GM21576 (cell line): ENCODE data around the gene COL21A1.

Experiments
- ATAC-seq: cut with Tn5 transposase; IDR thresholded peaks from one replicate; pipeline ENCODE4 v1.9.1; 2021; ENCODE audit warnings: mild to moderate bottlenecking, moderate library complexity; ENCODE audit not compliant: unreplicated experiment

Gene COL21A1

DNA sequence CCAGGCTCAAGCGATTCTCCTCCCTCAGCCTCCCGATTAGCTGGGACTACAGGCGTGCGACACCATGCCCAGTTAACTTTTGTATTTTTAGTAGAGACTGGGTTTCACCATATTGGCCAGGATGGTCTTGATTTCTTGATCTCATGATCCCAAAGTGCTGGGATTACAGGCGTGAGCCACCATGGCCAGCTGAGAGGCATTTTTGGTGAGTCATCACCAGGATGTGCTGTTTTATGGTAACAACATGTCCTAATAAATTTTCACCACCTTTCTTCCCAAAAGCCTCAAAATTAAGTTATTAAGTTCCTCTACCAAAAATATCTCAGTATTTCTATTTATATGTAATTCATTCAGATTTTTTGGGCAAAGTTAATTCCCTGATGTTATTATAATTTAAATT lies 53.5 kb downstream of the COL21A1 start:
- ATAC-seq, result no peak

DNA sequence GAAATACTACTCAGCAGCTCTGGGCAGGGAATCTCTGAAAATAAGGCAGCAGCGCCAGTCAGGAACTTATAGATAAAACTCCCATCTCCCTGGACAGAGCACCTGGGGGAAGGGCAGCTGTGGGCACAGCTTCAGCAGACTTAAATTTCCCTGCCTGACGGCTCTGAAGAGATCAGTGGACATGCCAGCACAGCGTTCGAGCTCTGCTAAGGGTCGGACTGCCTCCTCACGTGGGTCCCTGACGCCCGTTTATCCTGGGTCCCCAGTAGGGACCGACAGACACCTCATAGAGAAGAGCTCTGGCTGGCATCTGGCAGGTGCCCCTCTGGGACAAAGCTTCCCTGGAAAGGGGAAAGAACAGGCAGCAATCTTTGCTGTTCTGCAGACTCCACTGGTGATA lies 59.0 kb downstream of the COL21A1 start:
- ATAC-seq, result no peak

DNA sequence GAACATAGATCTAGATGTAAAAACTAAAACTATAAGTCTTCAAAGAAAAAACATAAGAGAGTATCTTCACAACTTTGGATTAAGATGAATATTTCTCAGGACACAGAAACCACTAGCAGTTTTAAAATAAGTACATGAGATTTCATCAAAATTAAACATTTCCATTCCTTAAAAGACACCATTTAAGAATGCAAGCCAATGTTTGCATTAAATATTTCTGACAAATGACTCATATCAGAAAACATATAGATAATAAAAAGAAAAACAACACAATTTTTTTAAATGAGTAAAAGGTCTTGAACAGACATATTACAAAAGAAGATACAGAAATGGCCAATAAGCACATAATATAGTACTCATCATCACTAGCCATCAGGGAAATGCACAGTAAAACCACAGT lies 59.7 kb downstream of the COL21A1 start:
- ATAC-seq, result no peak

DNA sequence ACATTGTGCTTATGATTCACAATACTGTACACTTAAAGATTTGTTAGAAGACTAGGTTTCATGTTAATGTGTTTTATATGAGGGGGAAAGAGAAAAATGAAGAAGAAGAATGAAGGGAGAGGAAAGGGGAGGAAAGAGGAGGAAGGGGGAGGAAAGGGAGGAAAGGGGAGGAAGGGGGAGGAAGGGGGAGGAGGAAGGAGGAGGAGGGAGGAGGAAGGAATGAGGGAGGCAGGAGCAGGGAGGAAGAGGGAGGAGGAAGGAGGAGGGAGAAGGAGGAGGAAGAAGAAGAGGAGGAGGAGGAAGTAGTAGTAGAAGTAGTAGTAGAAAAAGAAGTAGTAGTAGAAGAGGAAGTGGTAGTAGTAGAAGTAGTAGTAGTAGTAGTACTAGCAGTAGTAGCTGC lies 70.6 kb downstream of the COL21A1 start:
- no peak for ATAC-seq

DNA sequence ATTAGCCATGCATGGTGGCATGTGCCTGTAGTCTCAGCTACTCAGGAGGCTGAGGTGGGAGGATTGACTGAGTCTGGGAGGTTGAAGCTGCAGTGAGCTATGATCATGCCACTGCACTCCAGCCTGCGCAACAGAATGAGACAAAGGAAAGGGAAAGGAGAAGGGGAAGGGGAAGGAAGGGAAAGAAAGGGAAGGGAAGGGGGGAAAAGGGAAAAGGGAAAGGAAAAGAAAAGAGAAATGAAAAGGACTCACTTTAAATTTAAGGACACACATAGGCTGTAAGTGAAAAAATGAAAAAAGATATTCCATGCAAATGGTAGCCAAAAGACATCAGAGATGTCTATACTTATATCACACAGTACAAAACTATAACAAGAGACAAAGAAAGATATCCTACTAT lies 74.2 kb downstream of the COL21A1 start:
- ATAC-seq, result no peak

DNA sequence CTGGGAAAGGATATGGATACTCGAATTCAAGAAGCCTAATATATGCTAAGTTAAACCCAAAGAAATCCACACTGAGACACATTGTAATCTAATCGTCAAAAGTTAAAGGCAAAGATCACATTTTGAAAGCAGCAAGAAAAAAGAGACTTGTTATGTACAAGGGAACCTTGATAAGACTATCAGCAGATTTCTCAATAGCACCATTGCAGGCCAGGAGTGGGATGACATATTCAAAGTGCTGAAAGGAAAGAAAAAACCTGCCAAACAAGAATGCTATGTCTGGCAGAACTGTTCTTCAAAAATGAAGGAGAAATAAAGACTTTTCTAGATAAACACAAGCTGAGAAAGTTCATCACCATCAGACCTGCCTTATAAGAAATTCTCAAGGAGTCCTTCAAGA lies 75.2 kb downstream of the COL21A1 start:
- ATAC-seq, result no peak

DNA sequence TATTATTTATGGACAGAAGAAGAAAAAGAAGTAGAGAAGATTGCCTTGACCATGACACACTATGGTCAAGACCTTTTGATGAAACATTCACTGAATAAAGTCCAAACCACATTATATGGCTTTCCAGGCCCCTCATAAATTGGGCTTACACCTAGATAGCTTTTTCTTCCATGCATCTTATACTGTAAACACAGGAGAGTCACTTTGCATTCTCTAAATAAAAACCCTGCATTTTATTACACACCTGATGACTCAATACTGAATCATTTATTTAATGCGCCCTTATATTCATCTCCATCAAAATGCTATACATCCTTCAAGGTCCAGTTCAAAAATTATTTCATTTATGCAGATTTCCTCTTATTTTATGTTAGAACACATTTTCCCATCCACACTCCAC lies 78.0 kb downstream of the COL21A1 start:
- ATAC-seq, result no peak

DNA sequence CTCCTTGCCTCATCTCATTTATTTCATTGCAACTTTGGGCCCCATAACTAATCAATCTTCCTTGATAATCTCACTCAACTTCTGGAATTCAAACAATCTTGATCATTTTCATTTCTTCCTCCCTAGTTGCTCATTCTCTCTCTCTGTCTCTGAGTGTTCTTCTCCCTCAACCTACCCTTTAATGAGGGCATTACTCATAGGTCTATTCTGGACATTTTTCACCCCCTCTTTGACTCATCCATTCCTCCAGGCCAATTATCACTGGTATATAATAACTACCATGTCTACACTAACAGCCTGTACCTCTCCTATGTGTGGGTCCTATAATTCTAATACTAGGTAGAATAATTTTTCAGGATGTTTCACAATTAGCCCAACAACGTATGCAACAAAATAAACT lies 78.8 kb downstream of the COL21A1 start:
- ATAC-seq, result no peak

DNA sequence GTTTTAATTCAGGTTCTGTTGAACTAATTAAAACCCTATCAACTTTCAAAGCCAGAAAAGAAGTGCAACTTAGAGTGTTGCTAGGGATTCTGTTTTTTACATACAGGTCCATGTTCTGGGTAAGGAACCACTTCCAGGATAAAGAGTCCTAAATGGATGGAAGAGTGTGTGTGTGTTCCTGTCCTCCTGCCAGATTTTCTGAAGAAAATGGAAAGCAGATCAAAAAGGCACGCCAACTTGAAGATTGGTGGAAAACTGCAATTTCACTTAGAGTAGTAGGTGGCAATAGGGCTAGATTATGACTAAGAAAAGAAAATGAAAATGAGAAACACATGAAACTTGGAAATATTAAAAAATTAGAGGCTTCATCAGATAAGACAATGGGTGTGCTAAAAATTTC lies 85.3 kb downstream of the COL21A1 start:
- ATAC-seq, result no peak

DNA sequence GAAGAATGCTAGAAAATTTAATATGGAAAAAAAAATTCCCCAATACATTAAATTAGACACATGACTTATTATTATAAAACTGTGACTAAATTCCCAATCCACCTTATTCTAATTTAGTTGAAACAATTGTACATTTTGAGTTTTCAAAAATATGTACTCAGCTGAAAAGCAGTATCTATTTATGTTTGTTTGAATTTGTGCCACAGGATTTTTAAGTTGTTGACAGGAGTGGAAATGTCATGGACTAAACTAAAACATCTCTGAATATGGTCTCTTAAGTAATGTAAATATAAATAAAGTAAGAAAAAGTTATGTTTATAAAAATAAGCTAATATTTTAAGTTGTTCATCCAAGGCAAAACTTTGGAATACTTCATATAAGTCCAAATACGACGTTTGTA lies 86.9 kb downstream of the COL21A1 start:
- no peak for ATAC-seq

DNA sequence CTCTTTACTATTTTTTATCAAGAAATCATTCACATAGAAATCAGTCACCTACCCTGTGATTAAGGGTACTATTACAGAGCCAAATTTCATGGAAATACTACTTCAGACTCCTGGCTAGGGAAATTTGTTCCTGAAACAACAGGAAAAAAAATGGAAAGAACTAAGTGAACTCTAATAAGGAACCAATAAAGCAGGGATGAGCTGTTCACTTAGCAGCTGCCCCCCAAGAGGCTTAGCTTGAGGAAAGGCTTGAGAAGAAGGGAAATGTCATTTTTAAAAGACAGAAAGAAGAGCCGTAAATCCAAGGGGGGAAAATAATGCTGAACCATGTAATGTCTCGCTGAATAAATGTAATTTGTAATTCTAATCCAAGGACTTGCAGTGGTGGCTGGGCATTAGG lies 88.8 kb downstream of the COL21A1 start:
- ATAC-seq, result no peak

DNA sequence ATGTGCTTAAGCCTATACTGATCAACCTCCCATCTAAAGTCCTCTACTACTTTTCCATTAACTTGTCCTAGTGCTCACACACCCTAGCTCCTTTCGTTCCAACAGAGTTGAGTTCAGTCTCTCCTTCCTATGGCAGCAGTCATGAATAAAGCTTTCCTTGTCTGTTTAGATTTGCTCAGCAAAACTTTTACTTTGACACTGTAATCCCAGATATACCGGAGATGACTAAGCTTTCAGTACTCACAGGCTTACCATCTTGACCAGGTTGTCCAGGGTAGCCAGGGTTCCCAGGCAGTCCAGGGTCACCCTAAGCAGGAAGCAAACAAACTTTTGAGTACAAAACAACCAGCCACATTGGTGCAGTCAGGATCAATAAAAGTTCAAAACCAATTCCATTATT lies 90.7 kb downstream of the COL21A1 start:
- ATAC-seq, result no peak

DNA sequence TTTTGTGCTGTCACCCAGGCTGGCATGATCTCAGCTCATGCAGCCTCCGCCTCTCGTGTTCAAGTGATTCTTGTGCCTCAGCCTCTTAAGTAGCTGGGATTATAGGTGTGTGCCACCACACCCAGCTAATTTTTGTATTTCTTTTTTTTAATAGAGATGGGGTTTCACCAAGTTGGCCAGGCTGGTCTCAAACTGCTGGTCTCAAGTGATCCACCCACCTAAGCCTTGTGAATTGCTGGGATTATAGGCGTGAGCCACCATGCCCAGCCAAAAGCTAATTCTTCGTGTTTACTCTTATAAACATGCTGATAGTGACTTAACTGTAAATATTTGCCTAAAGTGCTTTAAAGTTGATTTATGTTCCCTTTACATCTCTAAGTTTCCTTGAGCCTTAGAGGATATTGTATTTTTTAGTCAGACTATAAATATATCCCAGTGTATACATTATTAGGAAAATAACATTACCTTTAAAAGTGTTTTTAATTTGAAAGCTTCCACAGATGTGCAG lies 91.7 kb downstream of the COL21A1 start:
- ATAC-seq, result no peak

DNA sequence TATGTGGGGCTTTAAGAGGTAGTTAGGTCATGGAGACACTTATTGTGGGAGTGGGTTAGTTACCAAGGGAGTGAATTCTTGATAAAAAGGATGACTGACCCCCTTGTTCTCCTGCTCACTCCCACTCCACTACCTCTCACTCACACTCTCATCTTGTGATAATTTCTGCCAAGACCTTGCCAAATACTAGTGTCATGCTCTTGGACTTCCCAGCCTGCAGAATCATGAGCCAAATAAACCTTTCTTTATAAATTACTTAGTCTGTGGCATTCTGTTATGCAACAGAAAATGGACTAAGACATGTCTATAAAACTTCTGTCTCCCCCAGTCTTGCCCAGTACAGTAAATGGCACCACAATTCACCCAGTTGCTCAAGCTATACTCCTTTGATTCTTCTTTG lies 93.3 kb downstream of the COL21A1 start:
- no peak for ATAC-seq

DNA sequence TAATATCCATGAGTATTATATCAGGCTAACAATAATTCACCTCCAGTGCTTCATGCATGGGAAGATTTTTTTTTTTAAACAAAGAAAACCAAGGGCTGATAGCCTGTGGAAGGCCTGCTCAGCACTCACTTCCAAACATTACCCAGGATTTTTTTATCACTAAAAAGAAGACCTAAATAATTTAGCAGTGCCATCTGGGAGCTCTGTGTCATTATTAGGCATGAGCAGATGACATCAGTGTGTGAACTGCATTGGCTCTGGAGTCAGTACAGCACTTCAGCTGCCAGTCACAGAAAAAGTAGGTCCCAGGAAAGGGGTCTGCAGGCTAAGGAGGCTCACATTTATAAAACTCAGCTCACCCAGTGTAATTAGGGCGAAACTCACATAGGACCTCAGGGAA lies 94.8 kb downstream of the COL21A1 start:
- ATAC-seq, result no peak

DNA sequence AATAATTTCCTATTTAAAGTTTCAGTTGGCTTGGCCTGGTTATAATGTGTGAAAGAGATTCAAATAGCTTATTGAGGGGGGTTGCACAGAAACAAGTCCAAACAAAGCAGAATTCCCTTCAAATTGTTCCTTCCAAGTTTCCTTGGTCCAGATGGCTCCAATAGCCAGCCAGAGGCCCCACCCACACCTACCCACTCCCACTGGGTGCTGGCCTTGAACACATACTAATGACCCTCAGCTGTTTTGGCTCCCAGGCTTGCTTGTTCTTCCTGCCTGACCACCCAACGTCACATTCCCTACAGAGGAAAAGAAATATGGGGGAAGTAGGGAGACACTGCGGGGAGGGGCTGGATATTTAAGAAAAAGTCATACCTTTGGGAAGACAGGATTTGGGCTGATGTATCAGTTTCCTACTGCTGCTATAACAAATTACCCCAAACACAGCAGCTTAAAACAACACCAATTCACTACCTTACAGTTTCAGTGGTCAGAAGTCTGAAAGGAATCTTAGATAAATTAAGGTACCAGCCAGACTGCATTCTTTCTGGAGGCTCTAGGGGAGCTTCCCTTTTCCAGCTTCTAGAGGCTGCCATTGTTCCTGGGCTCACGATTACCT lies 95.7 kb downstream of the COL21A1 start:
- no peak for ATAC-seq

DNA sequence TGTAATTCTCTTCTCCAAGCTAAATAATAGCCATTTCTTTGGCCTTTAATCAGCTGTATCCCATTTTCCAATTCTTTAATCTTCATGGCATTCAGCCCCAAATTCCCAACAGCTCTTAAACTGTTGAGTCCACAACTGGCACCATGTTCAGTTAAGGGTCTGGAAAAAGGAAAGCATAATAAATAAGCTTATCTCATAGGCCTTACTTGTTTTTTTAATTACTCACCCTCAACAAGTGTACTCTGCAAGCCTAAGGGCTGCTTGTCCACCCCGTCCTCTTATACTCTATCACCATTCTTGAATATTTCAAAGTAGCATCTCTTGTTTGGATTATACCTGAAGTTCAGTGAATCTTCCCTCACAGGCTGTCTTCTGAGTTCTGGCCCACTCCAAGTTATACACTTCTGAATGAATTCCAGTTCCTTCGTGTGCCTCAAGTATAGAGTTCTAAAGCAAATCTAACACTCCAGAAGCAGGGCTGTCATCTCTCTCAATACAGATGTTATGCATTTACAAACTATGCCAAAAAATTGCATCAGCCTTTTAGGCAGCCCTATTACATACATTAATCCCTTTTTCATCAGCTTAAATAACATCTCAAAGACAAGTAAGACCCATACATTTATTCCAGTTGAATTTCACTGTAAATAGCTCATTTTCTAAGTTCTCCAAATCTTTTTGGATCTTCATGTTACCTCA lies 98.7 kb downstream of the COL21A1 start:
- no peak for ATAC-seq

DNA sequence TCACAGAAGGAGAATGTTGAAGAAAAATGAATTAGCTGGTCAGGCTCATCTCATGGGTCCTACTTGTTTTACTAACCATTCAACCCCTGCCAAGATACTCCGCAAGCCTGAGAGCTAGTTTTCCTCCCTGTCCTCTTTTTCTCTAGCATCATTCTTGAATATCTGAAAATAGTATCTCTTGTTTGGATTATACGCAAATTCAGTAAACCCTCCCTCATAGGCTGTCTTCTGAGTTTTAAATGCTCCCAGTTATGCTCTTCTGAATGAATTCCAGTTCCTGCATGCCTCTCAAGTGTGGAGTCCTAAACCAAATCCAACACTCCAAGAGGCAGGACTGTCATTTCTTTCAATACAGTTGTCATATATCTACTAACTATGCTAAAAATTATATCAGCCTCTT lies 99.6 kb downstream of the COL21A1 start:
- ATAC-seq, result no peak

DNA sequence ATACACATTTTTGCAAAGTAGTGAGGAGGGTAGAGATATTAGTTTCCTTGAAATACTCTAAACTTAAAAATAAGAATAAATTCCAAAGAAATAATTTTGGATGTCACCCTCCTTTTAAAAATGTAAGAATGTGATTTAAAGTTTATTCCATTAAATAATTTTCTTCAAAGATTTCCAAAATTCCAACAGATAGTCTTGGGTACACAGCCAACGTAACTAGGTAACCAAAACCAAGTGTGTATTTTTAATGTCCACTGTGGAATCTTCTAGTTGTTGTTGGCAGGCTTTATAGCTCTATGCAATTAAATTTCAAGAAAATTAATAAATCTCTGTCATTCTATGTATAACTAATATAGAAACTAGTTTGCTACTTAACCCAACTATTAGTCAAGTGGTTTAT lies 101.3 kb downstream of the COL21A1 start:
- ATAC-seq, result no peak

DNA sequence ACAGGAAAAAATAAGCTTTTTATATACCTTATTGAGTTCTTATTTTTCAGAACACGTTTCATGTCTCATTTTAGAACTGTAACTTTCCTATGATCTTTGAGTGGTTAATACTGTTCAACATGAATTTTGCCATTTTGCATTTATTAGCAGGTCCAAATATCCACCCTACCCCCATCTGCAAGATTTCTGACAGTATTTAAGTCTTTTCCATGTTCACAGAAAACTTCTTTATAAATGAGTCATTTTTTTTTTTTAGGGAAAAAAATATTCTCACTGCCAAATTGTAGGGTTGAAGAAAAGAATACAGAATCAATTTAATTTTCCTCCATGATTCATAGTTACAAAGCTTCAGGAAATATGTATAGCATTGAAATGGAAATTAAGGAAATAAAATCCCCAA lies 101.8 kb downstream of the COL21A1 start:
- no peak for ATAC-seq

DNA sequence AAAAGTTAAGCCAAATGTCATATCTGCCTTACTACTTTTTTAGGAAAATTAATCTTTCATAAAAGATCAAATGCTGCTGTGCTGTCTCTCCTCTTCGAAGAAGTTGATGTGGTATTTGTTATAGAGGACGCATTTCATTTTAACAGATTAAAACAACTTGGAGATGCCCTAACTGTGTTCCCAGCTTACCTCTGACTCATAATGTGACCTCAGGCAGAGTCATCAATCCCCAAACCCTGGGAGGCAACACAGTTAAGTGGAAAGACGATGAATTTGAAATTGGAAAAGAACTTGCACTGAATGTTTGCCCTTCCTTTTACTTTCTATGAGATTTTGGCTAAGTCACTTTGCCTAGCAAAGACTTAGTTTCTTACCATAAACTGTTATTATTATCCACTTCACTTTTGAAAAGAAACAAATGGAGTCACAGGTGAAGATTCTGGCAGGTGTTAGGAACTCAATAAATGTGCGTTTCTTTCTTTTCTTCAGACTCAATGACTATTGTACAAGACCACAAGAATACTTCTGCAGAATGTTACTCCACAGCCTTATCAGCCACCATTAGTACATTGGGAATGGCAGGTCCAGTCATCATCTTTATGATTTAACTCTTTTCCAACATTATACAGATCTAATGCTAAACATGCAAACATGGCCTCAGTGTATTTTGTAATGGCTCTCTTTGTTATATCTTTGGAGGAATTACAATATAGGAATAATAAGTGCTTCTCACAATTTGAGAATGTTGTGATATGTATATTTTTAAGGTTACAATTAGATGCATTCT lies 102.6 kb downstream of the COL21A1 start:
- ATAC-seq, result no peak

DNA sequence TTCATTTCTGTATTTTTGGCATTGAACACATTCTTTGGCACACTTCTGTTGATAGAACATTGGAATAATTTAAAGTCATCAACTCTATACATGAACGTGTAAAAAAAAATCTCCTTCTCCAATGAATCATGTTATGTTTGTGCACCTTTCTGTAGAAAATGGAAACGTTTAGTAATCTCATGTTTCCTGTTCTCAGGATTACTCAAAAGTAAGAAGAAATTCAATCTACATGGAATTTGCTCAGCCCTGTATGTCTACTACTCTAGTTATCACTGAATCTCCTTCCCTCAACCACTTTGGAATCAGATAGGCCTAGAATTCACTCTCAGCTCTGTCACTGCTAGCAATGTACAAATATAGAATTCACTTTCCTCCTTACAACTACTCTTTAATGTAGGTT lies 103.6 kb downstream of the COL21A1 start:
- no peak for ATAC-seq
